Tibial nerve (tissue), 4 donors: ENCODE results near the gene LLGL2.

ENCODE experiments used
- CTCF ChIP-seq, 5 experiments: fragments of 200-600 bp in 3 of 5; fragments of 450-650 bp in 2 of 5; sonication (generic) in 3 of 5; IDR thresholded peaks; one replicate each; pipeline ENCODE4 v1.5.1; 2016 to 2019; ENCODE audit warnings: antibody characterized with exemption in 5 of 5, mild to moderate bottlenecking in 3 of 5, moderate library complexity in 2 of 5
- EP300 ChIP-seq, 2 donors: sonication (generic); formaldehyde crosslinking; IDR thresholded peaks; one replicate each; pipeline ENCODE4 v1.6.1; 2017; ENCODE audit warnings: antibody characterized with exemption in 2 of 2, mild to moderate bottlenecking in 1 of 2
- POLR2A ChIP-seq, 2 donors: fragments of 450-650 bp; IDR thresholded peaks; one replicate each; pipeline ENCODE4 v1.6.1; 2017; ENCODE audit warnings: antibody characterized with exemption in 2 of 2, mild to moderate bottlenecking in 2 of 2, moderate library complexity in 2 of 2

GRCh38 chr17:75498726-75499213 is 26.7 kb upstream of the LLGL2 start:
- no peak for TF ChIP-seq CTCF (IDR thresholded peaks at IDR 0.05)
- no peak for TF ChIP-seq POLR2A (IDR thresholded peaks at IDR 0.05)
- TF ChIP-seq EP300 (IDR thresholded peaks at IDR 0.05): no peak
